OCI-LY3 (cell line): ENCODE data around the gene STX1B.

Experiments used
- H2AFZ ChIP-seq: fragments of 200-600, 300-600 bp; shearing (Covaris generic); 2 replicates; pipeline ENCODE4 v1.6.0; 2014; ENCODE audit warnings: antibody characterized with exemption, low read depth, low read length
- H3K27ac ChIP-seq: fragments of 200-600, 300-600 bp; sonication (generic); 2 replicates; pipeline ENCODE4 v1.5.1; 2014; ENCODE audit warnings: mild to moderate bottlenecking, low read length, moderate library complexity, mixed read lengths
- H3K27me3 ChIP-seq: fragments of 200-600, 300-600 bp; sonication (generic); 2 replicates; pipeline ENCODE4 v1.6.1; 2014; ENCODE audit warnings: low read depth, low read length, mixed read lengths
- H3K36me3 ChIP-seq: fragments of 200-600, 300-600 bp; sonication (generic); replicated peaks from 2 replicates; pipeline ENCODE3; 2014; ENCODE audit warnings: low read depth, low read length, mixed read lengths
- H3K4me1 ChIP-seq: fragments of 300-600, 200-600 bp; sonication (generic); 2 replicates; pipeline ENCODE4 v1.6.1; 2014; ENCODE audit warnings: low read length, mixed read lengths
- H3K4me2 ChIP-seq: fragments of 200-600, 300-600 bp; sonication (generic); 2 replicates; pipeline ENCODE4 v1.6.1; 2014; ENCODE audit warnings: low read length, mixed read lengths
- H3K4me3 ChIP-seq: fragments of 300-600, 200-600 bp; sonication (generic); 2 replicates; pipeline ENCODE4 v1.5.1; 2014; ENCODE audit warnings: antibody characterized with exemption, mild to moderate bottlenecking, low read length, moderate library complexity
- H3K79me2 ChIP-seq: fragments of 300-600, 200-600 bp; shearing (Covaris generic); 2 replicates; pipeline ENCODE4 v1.6.1; 2014; ENCODE audit warnings: mild to moderate bottlenecking, low read length, mixed read lengths
- H3K9ac ChIP-seq: fragments of 300-600, 200-600 bp; shearing (Covaris generic); 2 replicates; pipeline ENCODE4 v1.6.0; 2014; ENCODE audit warnings: mild to moderate bottlenecking, low read length, moderate library complexity
- H3K9me3 ChIP-seq: fragments of 200-600, 300-600 bp; shearing (Covaris generic); 2 replicates; pipeline ENCODE4 v1.6.1; 2014; ENCODE audit warnings: low read length, mixed read lengths; ENCODE audit not compliant: insufficient read depth
- H4K20me1 ChIP-seq: fragments of 200-600, 300-600 bp; sonication (generic); 2 replicates; pipeline ENCODE4 v1.6.1; 2016; ENCODE audit warnings: low read length, mixed read lengths; ENCODE audit not compliant: insufficient read depth
- EZH2phosphoT487 ChIP-seq: fragments of 200-600 bp; shearing (Covaris generic); IDR thresholded peaks from 2 replicates; pipeline ENCODE4 v1.6.1; 2018; ENCODE audit warnings: antibody characterized with exemption, mixed run types, low read depth
- TF ChIP-seq, protein P1 (sequence below): fragments of 200-600, 300-600 bp; sonication (generic); IDR thresholded peaks from 2 replicates; pipeline ENCODE4 v1.5.1; 2014; ENCODE audit warnings: antibody characterized with exemption, low read length, low read depth

STX1B gene

DNA sequence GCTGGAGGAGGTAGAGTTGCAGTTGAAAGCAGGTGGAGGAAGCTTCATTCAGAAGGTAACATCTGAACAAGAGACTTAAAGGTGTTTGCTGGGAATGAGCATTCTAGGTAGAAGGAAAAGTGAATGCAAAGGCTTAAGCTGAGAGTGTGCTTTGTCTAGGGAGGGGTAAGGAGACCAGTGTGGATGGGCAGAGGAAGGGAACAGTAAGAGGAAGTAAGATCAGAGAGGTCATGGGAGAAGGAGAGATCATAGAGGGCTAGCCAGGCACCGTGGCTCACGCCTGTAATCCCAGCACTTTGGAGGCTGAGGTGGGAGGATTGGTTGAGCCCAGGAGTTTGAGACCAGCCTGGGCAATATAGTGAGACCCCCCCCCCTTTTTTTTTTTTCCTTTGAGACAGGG, 26.3 kb upstream of the STX1B start:
- H3K27me3 ChIP-seq = no peaks in the 10 kb centered on the region
- H3K36me3 ChIP-seq = no peaks in the 10 kb centered on the region
- H3K9me3 ChIP-seq = no peaks in the 10 kb centered on the region
- no peaks in the 10 kb centered on the region; the same call in 1 of the 2 replicates for H3K79me2 ChIP-seq
- H4K20me1 ChIP-seq = 0 out of 2 replicates have a peak, but pooled peaks cover 4% of the 10 kb centered on the region
- no peak overlapping the region for H3K4me2 ChIP-seq
- H3K9ac ChIP-seq = no peak overlapping the region
- H3K4me1 ChIP-seq = peaks cover 15% of the 10 kb centered on the region
- TF ChIP-seq, protein P1, sequence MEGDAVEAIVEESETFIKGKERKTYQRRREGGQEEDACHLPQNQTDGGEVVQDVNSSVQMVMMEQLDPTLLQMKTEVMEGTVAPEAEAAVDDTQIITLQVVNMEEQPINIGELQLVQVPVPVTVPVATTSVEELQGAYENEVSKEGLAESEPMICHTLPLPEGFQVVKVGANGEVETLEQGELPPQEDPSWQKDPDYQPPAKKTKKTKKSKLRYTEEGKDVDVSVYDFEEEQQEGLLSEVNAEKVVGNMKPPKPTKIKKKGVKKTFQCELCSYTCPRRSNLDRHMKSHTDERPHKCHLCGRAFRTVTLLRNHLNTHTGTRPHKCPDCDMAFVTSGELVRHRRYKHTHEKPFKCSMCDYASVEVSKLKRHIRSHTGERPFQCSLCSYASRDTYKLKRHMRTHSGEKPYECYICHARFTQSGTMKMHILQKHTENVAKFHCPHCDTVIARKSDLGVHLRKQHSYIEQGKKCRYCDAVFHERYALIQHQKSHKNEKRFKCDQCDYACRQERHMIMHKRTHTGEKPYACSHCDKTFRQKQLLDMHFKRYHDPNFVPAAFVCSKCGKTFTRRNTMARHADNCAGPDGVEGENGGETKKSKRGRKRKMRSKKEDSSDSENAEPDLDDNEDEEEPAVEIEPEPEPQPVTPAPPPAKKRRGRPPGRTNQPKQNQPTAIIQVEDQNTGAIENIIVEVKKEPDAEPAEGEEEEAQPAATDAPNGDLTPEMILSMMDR = no peak
- no peak for TF ChIP-seq EZH2phosphoT487
- no peak overlapping the region for H3K27ac ChIP-seq
- H3K4me3 ChIP-seq = no peak overlapping the region
- H2AFZ ChIP-seq = no peak overlapping the region

DNA sequence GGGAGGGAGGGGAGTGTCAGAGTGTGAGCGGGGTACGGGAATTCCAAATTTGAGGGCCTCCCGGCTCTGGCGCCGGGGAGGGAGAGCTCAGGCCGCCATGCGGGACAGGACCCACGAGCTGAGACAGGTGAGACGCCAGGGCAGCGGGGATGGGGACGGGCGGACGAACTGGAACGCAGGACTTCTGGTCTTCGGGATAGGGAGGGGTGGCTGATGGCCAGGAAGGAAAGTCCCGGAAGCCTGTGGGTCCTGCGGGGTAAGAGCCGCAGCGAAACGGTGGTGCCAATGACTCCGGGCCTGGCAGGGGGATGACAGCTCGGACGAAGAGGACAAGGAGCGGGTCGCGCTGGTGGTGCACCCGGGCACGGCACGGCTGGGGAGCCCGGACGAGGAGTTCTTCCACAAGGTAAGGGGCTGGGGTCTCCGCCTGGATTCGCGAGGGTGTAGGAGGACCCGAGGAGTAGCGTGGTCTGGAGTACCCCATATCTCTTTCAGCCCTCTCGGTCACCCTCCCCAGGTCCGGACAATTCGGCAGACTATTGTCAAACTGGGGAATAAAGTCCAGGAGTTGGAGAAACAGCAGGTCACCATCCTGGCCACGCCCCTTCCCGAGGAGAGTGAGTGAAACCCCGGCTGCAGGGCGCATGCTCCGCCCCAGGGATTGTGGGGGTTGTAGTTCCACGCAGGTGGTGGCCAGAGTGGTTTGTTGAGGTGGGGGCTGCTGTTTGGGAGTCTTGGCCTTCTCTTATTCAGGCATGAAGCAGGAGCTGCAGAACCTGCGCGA, 23.5 kb upstream of the STX1B start:
- H3K27ac ChIP-seq = peak overlapping the region; percentile 35

DNA sequence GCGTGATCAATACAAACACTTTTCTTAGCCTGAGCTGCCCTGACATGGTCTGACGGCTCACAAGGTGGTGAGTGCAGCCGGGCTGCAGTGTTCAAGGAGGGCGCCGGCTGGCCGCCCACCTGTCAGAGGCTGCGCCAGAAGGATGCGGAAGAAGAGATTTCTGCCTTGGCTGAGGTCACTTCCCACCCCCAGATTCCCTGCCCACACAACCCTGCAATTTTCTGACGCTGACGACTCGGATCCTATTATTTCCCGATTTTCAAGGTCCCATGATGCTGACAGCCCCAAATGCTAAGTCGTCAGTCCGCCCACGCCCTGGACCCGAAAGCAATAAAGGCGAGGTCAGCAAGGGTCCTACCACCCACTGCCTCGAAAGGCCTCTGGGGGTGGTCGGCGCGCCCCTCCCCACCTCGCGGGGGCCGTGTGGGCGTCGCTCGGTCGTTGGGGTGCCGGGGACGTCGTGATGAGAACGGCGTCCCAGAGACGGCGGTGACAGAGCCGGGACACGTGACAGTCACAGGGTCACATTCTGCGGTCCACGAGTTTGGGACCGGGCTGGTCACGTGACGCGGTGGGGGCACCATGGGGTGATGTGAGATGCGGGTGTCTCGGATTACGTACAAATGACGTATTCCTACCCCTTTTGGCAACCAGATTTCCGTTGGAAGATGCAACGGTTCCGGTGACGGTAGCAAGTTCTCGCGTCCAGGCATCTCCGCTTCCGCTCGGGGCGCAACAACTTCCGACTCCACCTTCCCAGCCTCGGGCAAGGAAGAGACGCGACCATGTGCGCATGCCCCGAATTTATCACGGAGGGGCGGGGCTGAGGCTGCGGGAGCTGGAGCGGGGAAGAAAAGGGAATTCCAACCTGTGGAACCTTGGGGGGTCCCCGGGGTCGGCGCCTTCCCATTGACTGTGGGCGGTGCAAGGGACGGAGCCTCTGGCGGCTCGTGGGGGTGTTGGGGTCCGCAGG, 22.6 kb upstream of the STX1B start, which contains the start of gene STX4:
Gene STX4, plus strand, starts transcription at position 823 of the 973 bp plus-strand sequence. CDS start 248 bp downstream, outside the sequence.
- peak within 1 kb of the TSS; percentile 86 for H3K4me2 ChIP-seq
- H3K4me1 ChIP-seq = peaks cover 15% of the 10 kb centered on the region
- H3K9ac ChIP-seq = peak within 1 kb of the TSS; percentile 73
- H3K9me3 ChIP-seq = no peaks in the 10 kb centered on the region
- H3K36me3 ChIP-seq = no peaks in the 10 kb centered on the region
- peak within 1 kb of the TSS; percentile 85 for H2AFZ ChIP-seq
- H3K27ac ChIP-seq = peak within 1 kb of the TSS; percentile 35
- no peaks in the 10 kb centered on the region; the same call in 1 of the 2 replicates for H3K79me2 ChIP-seq
- TF ChIP-seq EZH2phosphoT487 = no peak
- TF ChIP-seq, protein P1 = no peak
- H3K4me3 ChIP-seq = peak within 1 kb of the TSS; percentile 92
- H3K27me3 ChIP-seq = no peaks in the 10 kb centered on the region
- 0 out of 2 replicates have a peak, but pooled peaks cover 4% of the 10 kb centered on the region for H4K20me1 ChIP-seq

More for the DNA sequence above, 23.5 kb upstream of the STX1B start:
- no peaks in the 10 kb centered on the region for H3K36me3 ChIP-seq
- H4K20me1 ChIP-seq = 0 out of 2 replicates have a peak, but pooled peaks cover 4% of the 10 kb centered on the region
- peak overlapping the region; percentile 33; the same call in 1 of the 2 replicates for H2AFZ ChIP-seq
- peaks cover 15% of the 10 kb centered on the region for H3K4me1 ChIP-seq
- no peaks in the 10 kb centered on the region for H3K9me3 ChIP-seq
- no peaks in the 10 kb centered on the region for H3K27me3 ChIP-seq
- H3K9ac ChIP-seq = peak overlapping the region; percentile 73
- TF ChIP-seq EZH2phosphoT487 = no peak
- TF ChIP-seq, protein P1 = no peak
- H3K4me2 ChIP-seq = peak overlapping the region; percentile 73
- H3K79me2 ChIP-seq = no peaks in the 10 kb centered on the region; the same call in 1 of the 2 replicates
- peak overlapping the region; percentile 92 for H3K4me3 ChIP-seq

DNA sequence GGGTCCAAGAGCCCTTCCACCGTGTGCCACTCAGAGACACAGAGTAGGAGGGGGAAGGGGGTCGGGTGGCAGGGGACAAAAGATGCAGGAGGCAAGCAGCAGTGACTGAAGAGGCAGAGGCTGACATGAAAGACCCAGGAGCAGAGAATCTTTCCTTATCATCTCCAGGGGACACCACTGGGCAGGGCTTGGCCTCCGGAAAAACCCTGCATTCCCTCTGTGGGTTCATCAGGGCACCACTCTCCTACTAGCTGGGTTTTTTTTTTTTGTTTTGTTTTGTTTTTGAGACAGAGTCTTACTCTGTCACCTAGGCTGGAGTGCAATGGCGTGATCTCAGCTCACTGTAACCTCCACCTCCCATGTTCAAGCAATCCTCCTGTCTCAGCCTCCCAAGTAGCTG, 20.8 kb upstream of the STX1B start:
- no peaks in the 10 kb centered on the region for H3K27me3 ChIP-seq
- H3K27ac ChIP-seq = no peak overlapping the region
- H3K4me3 ChIP-seq = no peak overlapping the region
- TF ChIP-seq EZH2phosphoT487 = no peak
- TF ChIP-seq, protein P1 = no peak
- no peaks in the 10 kb centered on the region for H3K36me3 ChIP-seq
- 0 out of 2 replicates have a peak, but pooled peaks cover 4% of the 10 kb centered on the region for H4K20me1 ChIP-seq
- H3K4me2 ChIP-seq = no peak overlapping the region
- H3K9ac ChIP-seq = no peak overlapping the region
- no peaks in the 10 kb centered on the region; the same call in 1 of the 2 replicates for H3K79me2 ChIP-seq
- no peak overlapping the region for H2AFZ ChIP-seq
- H3K4me1 ChIP-seq = peaks cover 15% of the 10 kb centered on the region
- H3K9me3 ChIP-seq = no peaks in the 10 kb centered on the region
